ENCODE results near the gene KANK3. TPM values are rescaled to one million over a fixed set of nuclear protein-coding genes. Genes with fewer than 3 reads are reported as not detected.
A peak's percentile ranks its signal among the peaks of the same experiment; 100 is the strongest.

The KANK3 gene
- total and polyA plus RNA-seq, 9 of the 15 experiments (the other 6 are each of a cell fraction or from before 2014, with no cell fraction given), result 0.03 to 0.40 (median 0.08) TPM; not detected in 6

DNA sequence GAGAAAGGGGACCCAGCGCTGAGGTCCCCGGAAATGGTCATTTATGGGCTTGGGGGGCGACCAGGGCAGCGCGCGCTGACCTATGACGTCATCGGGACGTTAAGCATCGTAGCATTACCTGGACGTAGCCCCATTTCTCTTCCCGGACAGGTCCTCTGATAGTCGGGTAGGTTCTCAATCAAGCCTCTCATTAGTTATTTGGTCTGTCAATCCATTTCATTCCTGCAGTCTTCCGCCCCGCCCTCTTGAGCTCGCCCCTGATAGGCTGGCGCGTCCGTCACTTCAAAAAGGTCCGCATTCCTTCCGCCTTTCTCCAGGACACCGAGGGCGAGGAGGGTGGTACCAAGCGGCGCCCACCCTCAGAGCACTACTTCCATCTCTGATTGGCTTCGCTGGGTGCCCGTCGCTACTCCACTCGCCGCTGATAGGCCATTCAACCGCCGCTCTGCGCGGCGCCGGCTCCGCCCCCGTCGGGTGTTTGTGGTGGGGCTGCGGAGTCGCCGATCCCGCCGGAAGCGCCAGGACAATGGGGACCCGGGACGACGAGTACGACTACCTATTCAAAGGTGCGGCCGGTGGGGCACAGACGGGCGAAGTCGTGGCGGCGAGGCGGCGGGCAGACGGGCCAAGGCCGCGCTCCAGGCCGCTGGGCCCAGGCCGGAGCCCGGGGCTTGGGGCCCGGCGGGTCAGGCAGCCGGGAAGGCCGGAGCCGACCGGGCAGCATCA is 47.0 kb upstream of the KANK3 start, which contains the start of gene RAB11B (continued):
- TF ChIP-seq STAT5A (IDR thresholded peaks at IDR 0.05; ENCODE audit: borderline replicate concordance, low read length), result no peak
- peak; percentile 73; the same call in 1 of the 2 replicates for TF ChIP-seq RFX1 (IDR thresholded peaks at IDR 0.05)
- TF ChIP-seq, protein P1, sequence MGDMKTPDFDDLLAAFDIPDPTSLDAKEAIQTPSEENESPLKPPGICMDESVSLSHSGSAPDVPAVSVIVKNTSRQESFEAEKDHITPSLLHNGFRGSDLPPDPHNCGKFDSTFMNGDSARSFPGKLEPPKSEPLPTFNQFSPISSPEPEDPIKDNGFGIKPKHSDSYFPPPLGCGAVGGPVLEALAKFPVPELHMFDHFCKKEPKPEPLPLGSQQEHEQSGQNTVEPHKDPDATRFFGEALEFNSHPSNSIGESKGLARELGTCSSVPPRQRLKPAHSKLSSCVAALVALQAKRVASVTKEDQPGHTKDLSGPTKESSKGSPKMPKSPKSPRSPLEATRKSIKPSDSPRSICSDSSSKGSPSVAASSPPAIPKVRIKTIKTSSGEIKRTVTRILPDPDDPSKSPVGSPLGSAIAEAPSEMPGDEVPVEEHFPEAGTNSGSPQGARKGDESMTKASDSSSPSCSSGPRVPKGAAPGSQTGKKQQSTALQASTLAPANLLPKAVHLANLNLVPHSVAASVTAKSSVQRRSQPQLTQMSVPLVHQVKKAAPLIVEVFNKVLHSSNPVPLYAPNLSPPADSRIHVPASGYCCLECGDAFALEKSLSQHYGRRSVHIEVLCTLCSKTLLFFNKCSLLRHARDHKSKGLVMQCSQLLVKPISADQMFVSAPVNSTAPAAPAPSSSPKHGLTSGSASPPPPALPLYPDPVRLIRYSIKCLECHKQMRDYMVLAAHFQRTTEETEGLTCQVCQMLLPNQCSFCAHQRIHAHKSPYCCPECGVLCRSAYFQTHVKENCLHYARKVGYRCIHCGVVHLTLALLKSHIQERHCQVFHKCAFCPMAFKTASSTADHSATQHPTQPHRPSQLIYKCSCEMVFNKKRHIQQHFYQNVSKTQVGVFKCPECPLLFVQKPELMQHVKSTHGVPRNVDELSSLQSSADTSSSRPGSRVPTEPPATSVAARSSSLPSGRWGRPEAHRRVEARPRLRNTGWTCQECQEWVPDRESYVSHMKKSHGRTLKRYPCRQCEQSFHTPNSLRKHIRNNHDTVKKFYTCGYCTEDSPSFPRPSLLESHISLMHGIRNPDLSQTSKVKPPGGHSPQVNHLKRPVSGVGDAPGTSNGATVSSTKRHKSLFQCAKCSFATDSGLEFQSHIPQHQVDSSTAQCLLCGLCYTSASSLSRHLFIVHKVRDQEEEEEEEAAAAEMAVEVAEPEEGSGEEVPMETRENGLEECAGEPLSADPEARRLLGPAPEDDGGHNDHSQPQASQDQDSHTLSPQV (IDR thresholded peaks at IDR 0.05), result no peak
- TF ChIP-seq, protein P2, sequence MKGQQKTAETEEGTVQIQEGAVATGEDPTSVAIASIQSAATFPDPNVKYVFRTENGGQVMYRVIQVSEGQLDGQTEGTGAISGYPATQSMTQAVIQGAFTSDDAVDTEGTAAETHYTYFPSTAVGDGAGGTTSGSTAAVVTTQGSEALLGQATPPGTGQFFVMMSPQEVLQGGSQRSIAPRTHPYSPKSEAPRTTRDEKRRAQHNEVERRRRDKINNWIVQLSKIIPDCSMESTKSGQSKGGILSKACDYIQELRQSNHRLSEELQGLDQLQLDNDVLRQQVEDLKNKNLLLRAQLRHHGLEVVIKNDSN (CRISPR knock-in tag; IDR thresholded peaks at IDR 0.05), result no peak
- peak; percentile 6; the same call in 1 of the 2 replicates for TF ChIP-seq EHMT2 (IDR thresholded peaks at IDR 0.05)
- TF ChIP-seq, protein P3, sequence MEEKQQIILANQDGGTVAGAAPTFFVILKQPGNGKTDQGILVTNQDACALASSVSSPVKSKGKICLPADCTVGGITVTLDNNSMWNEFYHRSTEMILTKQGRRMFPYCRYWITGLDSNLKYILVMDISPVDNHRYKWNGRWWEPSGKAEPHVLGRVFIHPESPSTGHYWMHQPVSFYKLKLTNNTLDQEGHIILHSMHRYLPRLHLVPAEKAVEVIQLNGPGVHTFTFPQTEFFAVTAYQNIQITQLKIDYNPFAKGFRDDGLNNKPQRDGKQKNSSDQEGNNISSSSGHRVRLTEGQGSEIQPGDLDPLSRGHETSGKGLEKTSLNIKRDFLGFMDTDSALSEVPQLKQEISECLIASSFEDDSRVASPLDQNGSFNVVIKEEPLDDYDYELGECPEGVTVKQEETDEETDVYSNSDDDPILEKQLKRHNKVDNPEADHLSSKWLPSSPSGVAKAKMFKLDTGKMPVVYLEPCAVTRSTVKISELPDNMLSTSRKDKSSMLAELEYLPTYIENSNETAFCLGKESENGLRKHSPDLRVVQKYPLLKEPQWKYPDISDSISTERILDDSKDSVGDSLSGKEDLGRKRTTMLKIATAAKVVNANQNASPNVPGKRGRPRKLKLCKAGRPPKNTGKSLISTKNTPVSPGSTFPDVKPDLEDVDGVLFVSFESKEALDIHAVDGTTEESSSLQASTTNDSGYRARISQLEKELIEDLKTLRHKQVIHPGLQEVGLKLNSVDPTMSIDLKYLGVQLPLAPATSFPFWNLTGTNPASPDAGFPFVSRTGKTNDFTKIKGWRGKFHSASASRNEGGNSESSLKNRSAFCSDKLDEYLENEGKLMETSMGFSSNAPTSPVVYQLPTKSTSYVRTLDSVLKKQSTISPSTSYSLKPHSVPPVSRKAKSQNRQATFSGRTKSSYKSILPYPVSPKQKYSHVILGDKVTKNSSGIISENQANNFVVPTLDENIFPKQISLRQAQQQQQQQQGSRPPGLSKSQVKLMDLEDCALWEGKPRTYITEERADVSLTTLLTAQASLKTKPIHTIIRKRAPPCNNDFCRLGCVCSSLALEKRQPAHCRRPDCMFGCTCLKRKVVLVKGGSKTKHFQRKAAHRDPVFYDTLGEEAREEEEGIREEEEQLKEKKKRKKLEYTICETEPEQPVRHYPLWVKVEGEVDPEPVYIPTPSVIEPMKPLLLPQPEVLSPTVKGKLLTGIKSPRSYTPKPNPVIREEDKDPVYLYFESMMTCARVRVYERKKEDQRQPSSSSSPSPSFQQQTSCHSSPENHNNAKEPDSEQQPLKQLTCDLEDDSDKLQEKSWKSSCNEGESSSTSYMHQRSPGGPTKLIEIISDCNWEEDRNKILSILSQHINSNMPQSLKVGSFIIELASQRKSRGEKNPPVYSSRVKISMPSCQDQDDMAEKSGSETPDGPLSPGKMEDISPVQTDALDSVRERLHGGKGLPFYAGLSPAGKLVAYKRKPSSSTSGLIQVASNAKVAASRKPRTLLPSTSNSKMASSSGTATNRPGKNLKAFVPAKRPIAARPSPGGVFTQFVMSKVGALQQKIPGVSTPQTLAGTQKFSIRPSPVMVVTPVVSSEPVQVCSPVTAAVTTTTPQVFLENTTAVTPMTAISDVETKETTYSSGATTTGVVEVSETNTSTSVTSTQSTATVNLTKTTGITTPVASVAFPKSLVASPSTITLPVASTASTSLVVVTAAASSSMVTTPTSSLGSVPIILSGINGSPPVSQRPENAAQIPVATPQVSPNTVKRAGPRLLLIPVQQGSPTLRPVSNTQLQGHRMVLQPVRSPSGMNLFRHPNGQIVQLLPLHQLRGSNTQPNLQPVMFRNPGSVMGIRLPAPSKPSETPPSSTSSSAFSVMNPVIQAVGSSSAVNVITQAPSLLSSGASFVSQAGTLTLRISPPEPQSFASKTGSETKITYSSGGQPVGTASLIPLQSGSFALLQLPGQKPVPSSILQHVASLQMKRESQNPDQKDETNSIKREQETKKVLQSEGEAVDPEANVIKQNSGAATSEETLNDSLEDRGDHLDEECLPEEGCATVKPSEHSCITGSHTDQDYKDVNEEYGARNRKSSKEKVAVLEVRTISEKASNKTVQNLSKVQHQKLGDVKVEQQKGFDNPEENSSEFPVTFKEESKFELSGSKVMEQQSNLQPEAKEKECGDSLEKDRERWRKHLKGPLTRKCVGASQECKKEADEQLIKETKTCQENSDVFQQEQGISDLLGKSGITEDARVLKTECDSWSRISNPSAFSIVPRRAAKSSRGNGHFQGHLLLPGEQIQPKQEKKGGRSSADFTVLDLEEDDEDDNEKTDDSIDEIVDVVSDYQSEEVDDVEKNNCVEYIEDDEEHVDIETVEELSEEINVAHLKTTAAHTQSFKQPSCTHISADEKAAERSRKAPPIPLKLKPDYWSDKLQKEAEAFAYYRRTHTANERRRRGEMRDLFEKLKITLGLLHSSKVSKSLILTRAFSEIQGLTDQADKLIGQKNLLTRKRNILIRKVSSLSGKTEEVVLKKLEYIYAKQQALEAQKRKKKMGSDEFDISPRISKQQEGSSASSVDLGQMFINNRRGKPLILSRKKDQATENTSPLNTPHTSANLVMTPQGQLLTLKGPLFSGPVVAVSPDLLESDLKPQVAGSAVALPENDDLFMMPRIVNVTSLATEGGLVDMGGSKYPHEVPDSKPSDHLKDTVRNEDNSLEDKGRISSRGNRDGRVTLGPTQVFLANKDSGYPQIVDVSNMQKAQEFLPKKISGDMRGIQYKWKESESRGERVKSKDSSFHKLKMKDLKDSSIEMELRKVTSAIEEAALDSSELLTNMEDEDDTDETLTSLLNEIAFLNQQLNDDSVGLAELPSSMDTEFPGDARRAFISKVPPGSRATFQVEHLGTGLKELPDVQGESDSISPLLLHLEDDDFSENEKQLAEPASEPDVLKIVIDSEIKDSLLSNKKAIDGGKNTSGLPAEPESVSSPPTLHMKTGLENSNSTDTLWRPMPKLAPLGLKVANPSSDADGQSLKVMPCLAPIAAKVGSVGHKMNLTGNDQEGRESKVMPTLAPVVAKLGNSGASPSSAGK (IDR thresholded peaks at IDR 0.05), result no peak; the same call in 1 of the 2 replicates
- TF ChIP-seq, protein P4, sequence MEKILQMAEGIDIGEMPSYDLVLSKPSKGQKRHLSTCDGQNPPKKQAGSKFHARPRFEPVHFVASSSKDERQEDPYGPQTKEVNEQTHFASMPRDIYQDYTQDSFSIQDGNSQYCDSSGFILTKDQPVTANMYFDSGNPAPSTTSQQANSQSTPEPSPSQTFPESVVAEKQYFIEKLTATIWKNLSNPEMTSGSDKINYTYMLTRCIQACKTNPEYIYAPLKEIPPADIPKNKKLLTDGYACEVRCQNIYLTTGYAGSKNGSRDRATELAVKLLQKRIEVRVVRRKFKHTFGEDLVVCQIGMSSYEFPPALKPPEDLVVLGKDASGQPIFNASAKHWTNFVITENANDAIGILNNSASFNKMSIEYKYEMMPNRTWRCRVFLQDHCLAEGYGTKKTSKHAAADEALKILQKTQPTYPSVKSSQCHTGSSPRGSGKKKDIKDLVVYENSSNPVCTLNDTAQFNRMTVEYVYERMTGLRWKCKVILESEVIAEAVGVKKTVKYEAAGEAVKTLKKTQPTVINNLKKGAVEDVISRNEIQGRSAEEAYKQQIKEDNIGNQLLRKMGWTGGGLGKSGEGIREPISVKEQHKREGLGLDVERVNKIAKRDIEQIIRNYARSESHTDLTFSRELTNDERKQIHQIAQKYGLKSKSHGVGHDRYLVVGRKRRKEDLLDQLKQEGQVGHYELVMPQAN (IDR thresholded peaks at IDR 0.05; ENCODE audit: borderline replicate concordance), result peak; percentile 3; the same call in 1 of the 2 replicates
- TF ChIP-seq SMARCE1 (IDR thresholded peaks at IDR 0.05), result peak; percentile 38; the same call in 1 of the 2 replicates

All from K562 (cell line).